Upper lobe of left lung (tissue), 4 donors: ENCODE results near the gene RUVBL2.

Source experiments
- EP300 ChIP-seq, 4 donors: sonication (generic); formaldehyde crosslinking; IDR thresholded peaks; one replicate each; pipeline ENCODE4 v1.5.1; 2017; ENCODE audit warnings: antibody characterized with exemption in 4 of 4, control low read depth in 2 of 4
- POLR2AphosphoS5 ChIP-seq, 2 donors: sonication (generic); formaldehyde crosslinking; IDR thresholded peaks; one replicate each; pipeline ENCODE4 v1.5.1; 2017; ENCODE audit warnings: antibody characterized with exemption in 2 of 2
- TF ChIP-seq, protein P1 (sequence below), 6 experiments: fragments of 450-650 bp in 4 of 6; fragments of 200-600 bp in 2 of 6; sonication (generic) in 2 of 6; IDR thresholded peaks; one replicate each; pipeline ENCODE4 v1.5.1; 2016 to 2019; ENCODE audit warnings: antibody characterized with exemption in 6 of 6

DNA sequence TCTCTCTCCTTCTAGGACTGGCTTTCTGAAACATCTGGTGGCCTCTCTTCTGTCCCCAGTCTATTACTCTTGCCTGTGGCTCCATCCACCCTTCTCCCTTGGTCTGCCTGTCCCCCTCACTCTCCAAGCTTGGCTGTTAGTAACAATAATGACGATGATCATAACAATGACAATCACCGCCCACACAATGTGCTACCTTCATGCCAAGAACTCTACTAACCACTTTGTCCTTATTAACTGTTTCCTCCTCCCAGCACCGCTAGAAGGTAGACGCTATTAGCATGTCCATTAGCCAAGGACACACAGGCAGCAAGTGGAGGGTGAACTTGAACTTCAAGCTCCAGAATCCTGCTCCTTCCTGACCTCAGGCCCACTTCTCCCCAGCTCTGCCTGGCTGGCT lies 3.3 kb upstream of the RUVBL2 start:
- TF ChIP-seq POLR2AphosphoS5 (IDR thresholded peaks at IDR 0.05) (no peak), EP300 (IDR thresholded peaks at IDR 0.05) (no peak)
- TF ChIP-seq, protein P1, sequence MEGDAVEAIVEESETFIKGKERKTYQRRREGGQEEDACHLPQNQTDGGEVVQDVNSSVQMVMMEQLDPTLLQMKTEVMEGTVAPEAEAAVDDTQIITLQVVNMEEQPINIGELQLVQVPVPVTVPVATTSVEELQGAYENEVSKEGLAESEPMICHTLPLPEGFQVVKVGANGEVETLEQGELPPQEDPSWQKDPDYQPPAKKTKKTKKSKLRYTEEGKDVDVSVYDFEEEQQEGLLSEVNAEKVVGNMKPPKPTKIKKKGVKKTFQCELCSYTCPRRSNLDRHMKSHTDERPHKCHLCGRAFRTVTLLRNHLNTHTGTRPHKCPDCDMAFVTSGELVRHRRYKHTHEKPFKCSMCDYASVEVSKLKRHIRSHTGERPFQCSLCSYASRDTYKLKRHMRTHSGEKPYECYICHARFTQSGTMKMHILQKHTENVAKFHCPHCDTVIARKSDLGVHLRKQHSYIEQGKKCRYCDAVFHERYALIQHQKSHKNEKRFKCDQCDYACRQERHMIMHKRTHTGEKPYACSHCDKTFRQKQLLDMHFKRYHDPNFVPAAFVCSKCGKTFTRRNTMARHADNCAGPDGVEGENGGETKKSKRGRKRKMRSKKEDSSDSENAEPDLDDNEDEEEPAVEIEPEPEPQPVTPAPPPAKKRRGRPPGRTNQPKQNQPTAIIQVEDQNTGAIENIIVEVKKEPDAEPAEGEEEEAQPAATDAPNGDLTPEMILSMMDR (IDR thresholded peaks at IDR 0.05), result no peak
